GM18502 (cell line): Measurements from ENCODE around the gene FLNA.
A peak's percentile ranks its signal among the peaks of the same experiment; 100 is the strongest.

Source experiments
- ATAC-seq: cut with Tn5 transposase; IDR thresholded peaks from one replicate; pipeline ENCODE4 v1.9.1; 2021; ENCODE audit warnings: mild to moderate bottlenecking; ENCODE audit not compliant: unreplicated experiment, poor library complexity

The FLNA gene

GRCh38 chrX:154359362-154360154, 14.9 kb downstream of the FLNA start:
- ATAC-seq, result no peak

DNA sequence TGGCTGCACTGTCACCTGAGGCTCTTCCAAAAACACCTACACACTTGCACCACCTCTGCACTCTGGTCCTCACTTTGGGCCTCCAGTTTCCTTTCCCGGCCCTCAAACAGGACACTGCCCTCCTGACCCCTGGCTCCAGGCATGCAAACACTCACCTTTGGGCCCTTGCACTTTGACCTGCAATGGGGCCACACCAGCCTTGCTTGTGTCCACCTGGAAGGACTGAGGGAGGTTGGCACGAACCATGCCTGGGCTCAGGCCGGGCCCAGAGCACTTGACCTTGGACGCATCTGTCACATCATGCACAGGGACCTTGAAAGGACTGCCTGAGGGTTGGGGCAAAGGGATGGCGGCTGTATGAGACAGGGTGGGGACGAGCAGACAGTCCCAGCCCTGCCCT, 15.6 kb downstream of the FLNA start:
- no peak for ATAC-seq

- ATAC-seq, result no peak
Measured at GRCh38 chrX:154358011-154358410, 16.4 kb downstream of the FLNA start.

- no peak for ATAC-seq
Measured at GRCh38 chrX:154357205-154357604, 17.2 kb downstream of the FLNA start.

- ATAC-seq, result no peak
Measured at GRCh38 chrX:154356596-154356995, 17.8 kb downstream of the FLNA start.

DNA sequence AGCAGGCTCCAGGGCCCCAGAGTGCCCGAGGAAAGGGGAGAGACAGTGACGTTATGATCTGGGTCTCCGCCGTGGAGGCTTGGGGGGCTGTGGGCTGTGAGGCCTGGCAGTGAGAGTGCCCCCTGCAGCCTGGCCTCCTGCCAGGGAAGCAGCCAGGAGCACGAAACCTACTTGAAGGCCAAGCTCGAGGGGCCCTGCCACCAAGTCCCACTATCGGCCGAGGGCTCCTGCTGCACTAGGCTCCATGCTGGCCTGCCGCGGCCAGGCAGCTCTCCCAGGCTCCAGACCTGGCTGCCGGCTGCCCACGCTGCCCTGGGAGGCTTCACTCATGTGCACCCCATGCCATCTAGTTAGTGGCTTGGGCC, 18.7 kb downstream of the FLNA start:
- no peak for ATAC-seq

GRCh38 chrX:154355094-154355775, 19.2 kb downstream of the FLNA start:
- ATAC-seq, result no peak

DNA sequence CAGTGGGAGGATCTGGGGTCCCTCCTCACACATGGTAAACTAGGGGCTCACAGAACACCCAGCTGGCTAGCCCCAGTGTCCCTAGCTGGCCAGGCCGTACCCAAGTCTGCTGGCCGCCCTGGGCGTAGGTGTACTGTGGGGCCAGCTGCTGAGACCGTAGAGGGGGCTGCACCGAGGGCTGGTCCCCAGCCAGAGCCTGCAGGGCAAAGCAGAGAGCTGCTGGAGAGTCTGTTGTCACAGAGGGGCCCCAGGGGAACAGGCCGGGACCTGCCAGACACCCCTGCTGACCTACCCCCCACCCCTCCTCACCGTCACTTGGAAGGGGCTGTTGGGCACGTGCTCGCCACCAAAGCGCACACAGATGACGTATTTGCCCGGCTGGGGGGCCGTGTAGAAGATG, 19.9 kb downstream of the FLNA start:
- no peak for ATAC-seq

- ATAC-seq, result no peak
Measured at GRCh38 chrX:154354013-154354412, 20.4 kb downstream of the FLNA start.

GRCh38 chrX:154353172-154353843, 21.1 kb downstream of the FLNA start:
- no peak for ATAC-seq

- no peak for ATAC-seq
Measured at GRCh38 chrX:154352466-154352865, 22.0 kb downstream of the FLNA start.

- no peak for ATAC-seq
Measured at GRCh38 chrX:154352012-154352401, 22.4 kb downstream of the FLNA start.

DNA sequence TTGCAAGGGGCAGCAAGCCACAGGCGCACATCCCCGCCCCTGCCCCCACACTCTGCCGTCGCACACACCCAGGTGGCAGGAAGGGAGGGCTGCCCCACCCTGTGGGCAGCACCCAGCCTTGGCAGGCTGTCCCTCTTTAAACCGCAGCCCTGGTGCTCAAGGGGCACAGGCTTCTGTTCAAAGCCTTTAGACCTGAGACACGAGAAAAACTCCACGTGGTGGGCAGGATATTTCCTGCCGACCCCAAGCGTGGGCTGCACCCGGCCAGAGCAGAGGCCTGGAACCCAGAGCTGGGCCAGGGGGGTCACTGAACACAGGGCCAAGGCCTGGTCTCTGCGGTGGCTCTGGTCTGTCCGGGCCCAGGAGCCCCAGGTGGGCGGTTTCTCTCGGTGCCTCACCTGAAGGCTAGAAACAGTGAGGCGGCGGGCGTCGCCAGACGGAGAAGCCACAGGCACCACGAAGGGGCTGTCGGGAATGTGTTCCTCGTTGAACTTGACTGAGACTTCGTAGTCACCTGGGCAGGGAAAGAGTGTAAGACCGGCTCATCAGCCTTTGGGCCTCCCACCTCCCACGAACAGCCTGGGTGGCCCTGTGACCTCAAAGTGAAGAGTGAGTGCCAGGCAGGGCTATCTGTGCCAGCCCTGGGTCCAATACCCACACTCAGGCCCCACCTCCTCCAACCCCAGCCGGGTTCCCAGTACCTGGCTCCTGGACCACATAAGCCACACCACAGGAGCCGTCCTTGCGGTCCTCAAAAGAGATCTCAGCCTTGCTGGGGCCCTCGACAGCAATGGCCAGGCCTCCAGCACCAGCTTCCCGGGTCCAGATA, 23.0 kb downstream of the FLNA start:
- no peak for ATAC-seq

DNA sequence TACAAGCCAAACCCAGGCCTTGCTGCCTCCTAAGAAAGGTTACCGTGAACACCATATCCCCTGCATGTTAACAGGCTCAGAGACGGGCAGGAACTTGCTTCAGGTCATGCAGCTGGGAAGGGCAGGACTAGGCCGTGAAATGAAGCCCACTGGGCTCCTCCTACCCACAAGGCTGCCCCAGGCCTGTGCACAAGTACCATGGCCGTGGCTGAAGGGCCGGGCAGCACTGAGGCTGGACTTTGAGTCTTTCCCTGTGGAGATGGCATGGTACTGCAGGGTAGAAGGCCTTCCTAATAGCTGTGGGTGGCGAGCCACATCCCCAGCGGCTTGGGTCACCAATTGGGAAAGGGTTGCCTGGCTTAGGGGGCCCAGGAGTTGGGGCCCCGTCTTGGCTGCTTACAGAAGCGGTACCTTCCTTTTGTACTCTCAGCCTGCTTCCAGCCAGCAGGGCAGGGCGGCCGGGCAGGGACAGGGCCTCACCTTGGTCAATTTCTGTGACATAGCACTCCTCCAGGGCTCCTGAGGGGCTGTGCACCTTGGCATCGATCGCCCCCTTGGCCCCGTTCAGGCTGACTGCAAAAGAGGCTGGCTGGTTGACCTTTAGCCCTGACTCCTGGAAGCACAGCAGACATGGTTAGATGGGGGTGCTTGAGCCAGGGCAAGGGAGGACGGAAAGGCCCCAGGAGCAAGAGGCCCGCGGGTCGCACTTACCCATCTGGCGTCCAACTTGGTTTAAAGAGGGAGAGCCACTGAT, 23.8 kb downstream of the FLNA start:
- no peak for ATAC-seq

- no peak for ATAC-seq
Measured at GRCh38 chrX:154349979-154350378, 24.5 kb downstream of the FLNA start.

GRCh38 chrX:154349359-154349935, 25.0 kb downstream of the FLNA start:
- ATAC-seq, result no peak

DNA sequence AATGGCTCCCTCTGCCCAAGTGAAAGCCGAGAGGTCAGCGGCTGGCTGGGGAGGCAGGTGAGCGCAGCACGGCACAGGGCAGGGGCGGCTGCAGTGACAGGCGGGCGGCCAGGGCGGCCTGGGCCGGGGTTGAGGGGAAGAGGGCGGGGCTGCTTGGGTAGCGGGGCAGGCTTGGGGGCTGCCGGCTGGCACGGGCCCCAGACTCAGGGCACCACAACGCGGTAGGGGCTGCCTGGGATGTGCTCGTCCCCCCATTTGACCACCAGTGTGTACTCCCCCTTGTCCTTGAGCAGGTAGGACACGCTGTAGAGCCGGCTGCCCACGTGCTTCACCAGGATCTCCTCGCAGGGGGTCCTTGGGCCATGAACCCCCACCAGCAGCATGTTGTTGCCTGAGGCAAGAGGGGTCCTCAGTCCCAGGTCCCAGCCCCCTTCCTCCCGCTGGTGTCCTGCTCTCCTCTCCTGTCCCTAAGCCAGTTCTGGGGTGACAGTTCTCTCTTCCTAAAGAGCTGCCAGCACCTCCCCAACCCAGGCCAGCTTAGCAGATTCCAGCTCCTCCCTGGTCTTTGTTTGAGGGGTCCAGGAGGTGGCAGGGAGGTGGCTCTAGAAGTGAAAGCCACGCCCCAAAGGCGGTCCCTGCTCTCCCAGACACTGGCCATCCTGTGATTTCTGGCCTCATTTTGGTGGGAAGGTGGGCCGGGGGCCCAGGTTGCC, 25.6 kb downstream of the FLNA start:
- ATAC-seq, result no peak

DNA sequence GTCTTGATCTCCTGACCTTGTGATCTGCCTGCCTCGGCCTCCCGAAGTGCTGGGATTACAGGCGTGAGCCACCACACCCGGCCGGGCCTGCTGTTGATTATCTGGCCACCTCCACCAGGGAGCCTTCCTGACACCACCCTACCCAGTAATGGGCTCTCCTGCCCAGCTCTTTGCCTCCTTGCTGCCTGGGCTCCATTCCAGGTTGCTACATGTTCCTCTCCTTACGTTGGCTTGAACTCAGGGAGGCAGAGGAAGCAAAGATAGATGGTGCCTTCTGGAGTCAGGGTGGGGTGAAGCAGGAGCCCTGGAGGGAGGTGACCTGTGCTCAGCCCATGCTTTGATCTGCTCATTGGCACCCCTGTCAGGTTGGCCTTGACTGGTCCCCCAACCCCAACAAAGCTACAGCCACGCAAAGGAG, 26.3 kb downstream of the FLNA start:
- ATAC-seq, result no peak

DNA sequence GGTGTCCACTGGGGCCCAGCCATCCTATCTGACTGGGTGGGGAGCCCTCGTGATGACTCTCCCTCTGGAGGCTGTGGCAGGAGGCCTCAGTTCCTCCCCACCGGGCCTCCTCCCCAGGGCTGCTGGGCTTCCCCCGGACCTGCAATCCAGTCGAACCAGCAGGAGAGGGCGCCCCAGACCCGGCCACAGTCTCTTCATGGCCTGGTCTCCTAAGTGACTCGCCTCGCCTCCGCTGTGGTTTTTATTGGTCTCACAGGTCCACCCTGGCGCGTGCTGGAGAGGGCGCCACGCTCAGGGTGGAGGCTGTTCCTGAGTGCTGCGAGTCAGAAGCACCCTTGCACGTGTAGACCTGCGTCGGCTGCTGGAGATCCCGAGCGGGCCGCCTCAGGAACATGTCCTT, 30.8 kb downstream of the FLNA start:
- peak; percentile 30 for ATAC-seq
